Measurements from ENCODE around the gene HIC2.
"Not testable (repeated sequence)": the region's sequence is repeated elsewhere in the genome, so short reads cannot be mapped to it uniquely, and the experiment has no call there.

The HIC2 gene, protein sequence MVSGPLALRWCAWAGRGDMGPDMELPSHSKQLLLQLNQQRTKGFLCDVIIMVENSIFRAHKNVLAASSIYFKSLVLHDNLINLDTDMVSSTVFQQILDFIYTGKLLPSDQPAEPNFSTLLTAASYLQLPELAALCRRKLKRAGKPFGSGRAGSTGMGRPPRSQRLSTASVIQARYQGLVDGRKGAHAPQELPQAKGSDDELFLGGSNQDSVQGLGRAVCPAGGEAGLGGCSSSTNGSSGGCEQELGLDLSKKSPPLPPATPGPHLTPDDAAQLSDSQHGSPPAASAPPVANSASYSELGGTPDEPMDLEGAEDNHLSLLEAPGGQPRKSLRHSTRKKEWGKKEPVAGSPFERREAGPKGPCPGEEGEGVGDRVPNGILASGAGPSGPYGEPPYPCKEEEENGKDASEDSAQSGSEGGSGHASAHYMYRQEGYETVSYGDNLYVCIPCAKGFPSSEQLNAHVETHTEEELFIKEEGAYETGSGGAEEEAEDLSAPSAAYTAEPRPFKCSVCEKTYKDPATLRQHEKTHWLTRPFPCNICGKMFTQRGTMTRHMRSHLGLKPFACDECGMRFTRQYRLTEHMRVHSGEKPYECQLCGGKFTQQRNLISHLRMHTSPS

GRCh38 chr22:21417227-21417746 lies at the start of gene HIC2:
HIC2 (plus strand) TSS chr22:21417371; CDS start chr22:21442832, 25,461 bp downstream.
- not testable (repeated sequence) for DNase-seq (ENCODE audit: low read depth in 2 of 2)

GRCh38 chr22:21368603-21369310 lies 48.4 kb upstream of the HIC2 start:
- DNase-seq (ENCODE audit: low read depth in 2 of 2) = not testable (repeated sequence)

DNA sequence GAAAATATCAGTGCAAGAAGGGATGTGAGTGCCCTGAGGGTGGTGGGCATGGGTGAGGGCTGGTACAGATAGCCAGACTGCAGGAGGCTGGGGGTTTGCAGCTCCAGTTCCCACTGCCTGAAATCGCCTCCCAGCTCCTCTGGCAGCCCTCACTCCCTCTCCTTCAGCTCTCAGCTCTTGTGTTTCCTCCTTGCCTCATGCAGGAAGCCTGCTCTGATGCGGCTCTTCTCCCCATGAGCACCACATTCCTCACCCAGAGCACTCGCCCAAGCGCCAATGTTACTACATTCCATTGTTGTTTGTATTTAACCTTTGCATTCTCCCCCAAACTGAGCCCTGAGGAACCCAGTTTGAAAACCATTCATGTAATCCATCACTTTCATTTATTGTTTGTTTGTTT lies 41.3 kb upstream of the HIC2 start:
- not testable (repeated sequence) for DNase-seq (ENCODE audit: low read depth in 2 of 2)

DNA sequence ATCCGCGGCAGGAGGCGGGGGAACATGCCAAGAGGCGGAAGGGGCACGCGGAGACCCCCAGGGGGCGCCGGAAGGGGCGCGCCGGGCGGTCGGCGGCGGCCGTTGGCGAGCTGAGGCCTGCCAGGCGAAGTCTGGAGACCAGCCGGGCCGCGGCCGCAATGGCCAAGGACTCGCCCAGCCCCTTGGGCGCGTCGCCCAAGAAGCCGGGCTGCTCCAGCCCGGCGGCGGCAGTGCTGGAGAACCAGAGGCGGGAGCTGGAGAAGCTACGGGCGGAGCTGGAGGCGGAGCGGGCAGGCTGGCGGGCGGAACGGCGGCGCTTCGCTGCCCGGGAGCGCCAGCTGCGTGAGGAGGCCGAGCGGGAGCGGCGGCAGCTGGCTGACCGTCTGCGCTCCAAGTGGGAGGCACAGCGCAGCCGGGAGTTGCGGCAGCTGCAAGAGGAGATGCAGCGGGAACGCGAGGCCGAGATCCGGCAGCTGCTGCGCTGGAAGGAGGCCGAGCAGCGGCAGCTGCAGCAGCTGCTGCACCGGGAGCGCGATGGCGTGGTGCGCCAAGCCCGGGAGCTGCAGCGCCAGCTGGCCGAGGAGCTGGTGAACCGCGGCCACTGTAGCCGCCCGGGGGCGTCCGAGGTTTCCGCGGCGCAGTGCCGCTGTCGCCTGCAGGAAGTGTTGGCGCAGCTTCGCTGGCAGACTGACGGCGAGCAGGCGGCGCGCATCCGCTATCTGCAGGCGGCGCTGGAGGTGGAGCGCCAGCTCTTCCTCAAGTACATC lies 33.3 kb upstream of the HIC2 start, which contains the start of gene RIMBP3B:
Gene RIMBP3B, plus strand, starts transcription at position 51 of the 767 bp plus-strand sequence. Its CDS starts 108 bp downstream, at position 159.
- DNase-seq (ENCODE audit: low read depth in 2 of 2) = not testable (repeated sequence)

- not testable (repeated sequence) for DNase-seq (ENCODE audit: low read depth in 2 of 2)
These were observed 32.5 kb upstream of the HIC2 start for GRCh38 chr22:21384468-21385357.

DNA sequence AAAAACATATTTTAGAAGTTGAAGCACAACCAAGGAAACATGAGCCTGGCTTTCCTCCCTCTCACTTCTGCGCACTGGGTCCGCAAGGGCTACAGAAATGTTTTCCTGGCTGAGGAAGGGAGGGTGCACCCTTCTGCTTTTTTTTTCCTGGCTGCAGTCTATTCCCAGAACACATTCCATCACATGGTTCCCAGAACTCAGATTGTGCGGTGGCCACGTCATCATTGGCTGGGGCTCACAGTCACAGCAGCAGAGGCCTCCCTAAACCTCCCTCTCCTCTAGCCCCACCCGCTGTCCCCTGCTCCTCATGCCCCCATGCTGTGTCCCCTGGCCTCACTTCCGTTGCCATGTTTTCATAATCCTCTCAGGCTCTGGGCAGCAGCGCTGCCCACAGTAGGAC lies 27.7 kb upstream of the HIC2 start:
- not testable (repeated sequence) for DNase-seq (ENCODE audit: low read depth in 2 of 2)

DNA sequence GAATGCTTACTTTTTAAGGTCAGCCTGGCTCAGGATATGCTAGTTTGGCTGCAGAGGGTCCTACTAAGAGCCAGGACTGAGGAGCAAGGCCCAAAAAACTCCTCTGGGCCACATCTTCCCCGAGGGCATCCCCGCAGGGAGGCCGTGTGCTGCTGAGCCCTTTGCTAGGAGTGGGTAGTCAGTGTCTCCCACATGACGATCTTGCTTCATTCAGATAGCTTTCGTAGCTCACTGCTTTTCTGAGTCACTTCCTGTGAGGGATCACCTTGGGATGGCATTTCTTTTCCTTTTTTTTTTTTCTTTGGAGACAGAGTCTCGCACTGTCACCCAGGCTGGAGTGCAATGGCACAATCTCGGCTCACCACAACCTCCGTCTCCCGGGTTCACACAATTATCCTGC lies 27.2 kb upstream of the HIC2 start:
- DNase-seq (ENCODE audit: low read depth in 2 of 2) = not testable (repeated sequence)

DNA sequence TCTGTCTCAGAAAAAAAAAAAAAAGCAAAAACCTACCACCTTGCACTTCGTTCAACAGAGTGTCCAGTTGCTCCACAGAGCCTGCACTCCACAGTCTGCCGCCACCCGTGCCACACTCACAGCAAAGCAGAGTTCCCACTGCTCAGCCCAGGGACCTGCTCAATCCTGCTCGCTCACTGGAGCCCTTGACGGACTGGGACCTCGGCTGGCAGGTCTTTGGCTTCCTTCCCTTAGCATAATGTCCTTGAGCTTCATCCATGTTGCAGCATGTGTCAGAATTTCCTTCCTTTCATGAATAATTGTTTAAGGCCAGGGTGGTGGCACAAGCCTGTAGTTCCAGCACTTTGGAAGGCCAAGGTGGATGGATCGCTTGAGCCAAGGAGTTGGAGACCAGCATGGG lies 22.6 kb upstream of the HIC2 start:
- not testable (repeated sequence) for DNase-seq (ENCODE audit: low read depth in 2 of 2)

- not testable (repeated sequence) for DNase-seq (ENCODE audit: low read depth in 2 of 2)
These were observed 15.8 kb upstream of the HIC2 start for GRCh38 chr22:21401197-21401969.

DNA sequence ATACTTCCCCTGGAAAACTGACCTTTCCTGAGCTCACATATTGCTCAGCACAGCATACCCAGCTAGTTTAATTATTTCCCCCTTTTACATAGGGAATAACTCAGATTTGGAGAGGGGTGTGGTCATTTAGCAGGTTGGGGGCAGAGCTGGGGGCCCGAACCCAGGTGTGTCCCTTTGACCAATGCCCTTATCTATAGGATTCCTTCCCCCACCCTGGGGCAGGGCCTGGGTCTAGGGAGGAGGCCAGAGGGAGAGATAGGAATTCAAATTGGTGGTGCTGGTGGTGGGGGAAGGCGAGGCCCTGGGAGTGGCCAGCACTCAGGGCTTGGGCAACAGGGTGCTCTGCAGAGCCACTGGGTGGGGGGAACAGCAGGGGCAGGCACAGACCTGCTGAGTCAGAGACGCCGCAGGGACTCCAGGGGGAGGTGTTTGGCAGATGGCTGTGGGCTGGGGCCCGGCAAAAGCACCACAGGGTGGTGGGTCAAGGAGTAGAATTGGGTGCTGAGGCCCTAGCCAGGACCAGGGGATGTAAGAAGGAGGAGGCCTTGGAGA lies 14.3 kb upstream of the HIC2 start:
- DNase-seq (ENCODE audit: low read depth in 2 of 2) = not testable (repeated sequence)

GRCh38 chr22:21407139-21407538 lies 10.0 kb upstream of the HIC2 start:
- DNase-seq (ENCODE audit: low read depth in 2 of 2) = not testable (repeated sequence)

DNA sequence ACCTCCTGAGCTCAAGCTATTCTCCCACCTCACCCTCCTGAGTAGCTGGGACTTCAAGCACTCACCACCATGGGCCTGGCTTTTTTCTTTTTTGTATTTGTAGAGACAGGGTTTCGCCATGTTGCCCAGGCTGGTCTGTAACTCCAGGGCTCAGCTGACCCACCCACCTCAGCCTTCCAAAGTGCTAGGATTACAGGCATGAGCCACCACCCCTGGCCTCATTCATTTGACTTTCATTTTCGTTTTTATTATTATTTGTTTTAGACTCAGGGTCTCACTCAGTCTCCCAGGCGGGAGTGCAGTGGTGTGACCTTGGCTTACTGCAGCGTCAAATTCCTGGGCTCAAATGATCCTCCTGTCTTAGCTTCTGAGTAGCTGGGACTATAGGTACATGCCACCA lies 9.4 kb upstream of the HIC2 start:
- not testable (repeated sequence) for DNase-seq (ENCODE audit: low read depth in 2 of 2)

DNA sequence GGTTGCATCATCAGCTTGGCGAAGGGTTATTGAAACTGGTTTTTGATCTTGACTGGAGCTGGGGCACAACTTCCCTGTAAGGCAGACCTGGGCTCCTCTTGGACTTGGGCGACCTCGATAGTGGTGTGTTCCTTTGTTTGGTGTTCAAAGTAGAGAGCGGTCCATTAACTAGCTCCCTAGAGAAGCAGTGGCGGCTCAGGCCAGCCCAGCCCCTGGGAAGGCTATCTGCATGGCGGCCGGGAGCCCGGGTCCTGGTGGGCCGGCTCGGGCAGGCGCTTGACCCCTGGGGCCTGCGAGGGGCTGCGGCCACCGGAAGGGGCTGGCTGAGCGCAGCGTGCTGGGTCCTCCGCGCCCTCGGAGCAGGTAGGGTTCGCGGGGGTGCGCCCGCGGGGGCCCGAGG lies 796 bp upstream of the HIC2 start:
- not testable (repeated sequence) for DNase-seq (ENCODE audit: low read depth in 2 of 2)

DNA sequence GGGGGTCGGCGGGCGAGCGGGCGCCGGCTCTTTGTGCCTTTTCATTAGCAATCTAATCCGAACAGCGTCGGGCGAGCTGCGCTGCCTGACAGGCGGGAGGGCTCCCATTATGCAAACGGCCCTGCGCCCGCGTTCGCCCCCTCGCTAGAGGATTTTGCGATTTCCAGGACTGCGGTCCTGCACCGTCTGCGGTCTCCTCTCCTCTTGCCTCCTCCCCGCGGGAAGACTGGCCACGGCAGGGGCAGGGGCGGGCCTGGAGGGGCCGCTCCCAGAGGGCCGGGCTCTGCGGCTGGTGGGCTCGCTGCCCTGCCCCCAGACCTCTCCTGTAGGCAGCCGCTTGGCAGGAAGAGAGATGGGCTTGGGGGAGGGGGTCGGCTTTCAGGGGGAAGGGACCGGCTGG lies 682 bp downstream of the HIC2 start:
- not testable (repeated sequence) for DNase-seq (ENCODE audit: low read depth in 2 of 2)

DNA sequence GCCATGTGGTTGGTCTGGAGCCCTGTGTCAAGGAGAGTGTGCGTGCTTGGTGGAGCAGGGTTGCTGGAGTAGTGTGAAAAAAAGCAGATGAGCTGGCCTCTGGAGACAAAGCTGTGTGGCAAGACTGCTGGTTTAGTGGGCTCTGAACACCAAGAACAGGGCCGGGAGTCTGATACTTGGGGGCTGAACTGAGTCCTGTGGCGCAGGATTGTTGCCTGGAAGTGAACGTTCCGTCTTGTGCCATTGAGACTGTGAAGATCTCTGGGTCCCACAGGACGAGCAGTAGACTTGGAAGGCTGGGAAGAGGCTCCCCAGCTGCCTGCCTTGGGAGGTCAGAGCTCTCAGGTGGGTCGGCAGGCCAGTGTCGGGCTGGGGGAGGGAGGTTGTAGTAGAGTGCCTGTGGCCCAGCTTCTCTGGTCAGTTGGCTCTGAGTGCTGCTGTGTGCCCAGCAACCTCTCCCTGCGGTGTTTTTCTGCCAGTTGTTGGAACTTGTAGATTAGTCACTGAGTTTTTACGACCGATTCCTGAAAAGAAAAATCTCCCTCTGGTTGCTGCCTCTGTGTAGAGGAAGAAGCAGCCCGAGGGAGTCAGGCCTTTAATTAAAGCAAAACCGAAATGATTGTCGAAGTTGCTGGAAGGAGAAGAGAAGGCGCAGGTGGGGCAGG lies 1.9 kb downstream of the HIC2 start:
- DNase-seq (ENCODE audit: low read depth in 2 of 2) = not testable (repeated sequence)

GRCh38 chr22:21420180-21420763 lies 3.1 kb downstream of the HIC2 start:
- not testable (repeated sequence) for DNase-seq (ENCODE audit: low read depth in 2 of 2)

- DNase-seq (ENCODE audit: low read depth in 2 of 2) = not testable (repeated sequence)
These were observed 7.0 kb downstream of the HIC2 start for GRCh38 chr22:21424084-21424709.

All from stimulated activated CD4-positive, alpha-beta T cell treated with anti-CD3 and anti-CD28 coated beads, Interleukin-4, amount 100 ng/mL, for 48 hours (primary cell).